Upper lobe of left lung (tissue), 6 donors: ENCODE measurements around the gene SMIM38. TPM values are rescaled to one million over a fixed set of nuclear protein-coding genes. Genes with fewer than 3 reads are reported as not detected.

ENCODE experiments used
- ATAC-seq, 2 donors: fragments of 200-7000 bp; cut with Tn5 transposase; one replicate each; pipeline ENCODE4 v1.9.1; 2022; ENCODE audit warnings: mild to moderate bottlenecking in 2 of 2, moderate library complexity in 2 of 2; ENCODE audit not compliant: low FRiP score in 2 of 2
- DNase-seq, 2 donors: peaks; one replicate each; pipeline ENCODE4 v3.0.0-alpha.2; 2019 to 2020
- H3K27ac ChIP-seq, 4 donors: fragments of 200-600 bp; sonication (generic); one replicate each; pipeline ENCODE4 v1.5.1; 2016 to 2019
- H3K27me3 ChIP-seq, 4 donors: fragments of 200-600 bp; sonication (generic); one replicate each; pipeline ENCODE4 v1.5.1; 2017 to 2019
- H3K36me3 ChIP-seq, 4 donors: fragments of 200-600 bp; sonication (generic); one replicate each; pipeline ENCODE4 v1.5.1; 2016 to 2019
- H3K4me1 ChIP-seq, 4 donors: fragments of 200-600 bp; sonication (generic); one replicate each; pipeline ENCODE4 v1.5.1; 2018 to 2019
- H3K4me3 ChIP-seq, 4 donors: fragments of 200-600 bp; sonication (generic); one replicate each; pipeline ENCODE4 v1.5.1; 2017 to 2019; ENCODE audit warnings: mild to moderate bottlenecking in 2 of 4, moderate library complexity in 1 of 4
- H3K9me3 ChIP-seq, 4 donors: fragments of 200-600 bp; sonication (generic); one replicate each; pipeline ENCODE4 v1.5.1; 2018 to 2019
- CTCF ChIP-seq, 6 experiments: fragments of 450-650 bp in 4 of 6; fragments of 200-600 bp in 2 of 6; sonication (generic) in 2 of 6; IDR thresholded peaks; one replicate each; pipeline ENCODE4 v1.5.1; 2016 to 2019; ENCODE audit warnings: antibody characterized with exemption in 6 of 6
- EP300 ChIP-seq, 4 donors: sonication (generic); formaldehyde crosslinking; IDR thresholded peaks; one replicate each; pipeline ENCODE4 v1.5.1; 2017; ENCODE audit warnings: antibody characterized with exemption in 4 of 4, control low read depth in 2 of 4
- POLR2A ChIP-seq, 4 donors: fragments of 450-650 bp; IDR thresholded peaks; one replicate each; pipeline ENCODE4 v1.5.1; 2016 to 2017; ENCODE audit warnings: antibody characterized with exemption in 4 of 4, mild to moderate bottlenecking in 2 of 4
- POLR2AphosphoS5 ChIP-seq, 2 donors: sonication (generic); formaldehyde crosslinking; IDR thresholded peaks; one replicate each; pipeline ENCODE4 v1.5.1; 2017; ENCODE audit warnings: antibody characterized with exemption in 2 of 2
- WGBS, 2 donors: methylation state at CpG; one replicate each; pipeline ENCODE4 v1.1.5; 2017 to 2018; 5-methylcytosine and 5-hydroxymethylcytosine counted together
- total RNA-seq, 6 donors: library from RNA; depleted of rRNA in 4 of 6; stranded (reverse); fragments of >200 nt in 4 of 6; gene quantifications; one replicate each; pipeline versions ENCODE4 v1.1.0 to v1.2.1, GENCODE V29; 2016 to 2021
- donor health status: DM: no; HTN: no; CAD: no; lungs with moderate emphysema.
- donor health status: DM: no; HTN: yes; CAD: no; lungs with severe emphysema.

The SMIM38 gene
- total RNA-seq, 6 donors from 2014 or later: 0.10 to 0.67 (median 0.55) TPM; not detected in 2

DNA sequence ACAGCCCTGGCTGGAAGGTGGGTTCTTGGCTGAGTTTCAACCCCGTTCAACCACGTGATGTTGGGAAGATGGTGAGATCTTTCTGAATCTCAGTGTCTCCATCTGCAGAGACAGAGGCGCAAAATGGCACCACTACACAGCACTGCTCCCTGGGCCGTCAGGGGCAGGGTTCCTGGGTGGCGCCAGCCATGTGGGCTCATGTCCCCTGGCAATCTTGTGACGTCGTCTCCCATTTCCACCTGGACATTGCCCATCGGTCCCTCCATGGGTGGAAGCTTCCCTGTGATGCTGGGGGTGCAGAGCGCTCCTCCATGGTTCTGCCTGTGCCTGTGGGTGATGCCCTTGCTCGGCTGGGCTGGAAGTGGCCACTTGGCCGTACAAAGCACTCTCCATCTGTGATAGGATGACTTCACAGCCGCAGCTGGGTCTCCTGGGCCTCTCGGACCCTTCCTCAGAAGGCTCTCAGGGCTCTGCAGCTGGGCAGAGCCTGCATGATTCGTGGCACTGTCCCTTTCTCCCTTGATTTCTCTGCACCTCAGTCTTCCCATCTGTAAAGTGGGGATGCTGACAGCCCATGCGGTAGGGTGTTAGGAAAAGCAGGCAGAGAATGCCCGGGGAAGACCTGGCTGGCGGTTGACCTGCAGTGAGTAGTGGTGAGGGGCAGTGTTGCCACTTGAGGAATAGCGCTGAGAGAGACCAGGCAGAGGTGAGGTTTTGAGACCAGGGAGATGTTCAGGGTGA is 35.2 kb downstream of the SMIM38 start:
- DNase-seq (no peak), ATAC-seq (no peak)
- TF ChIP-seq POLR2A (IDR thresholded peaks at IDR 0.05): no peak
- Histone ChIP-seq H3K4me1 (no peaks in the 10 kb centered on the region), H3K27ac (no peak overlapping the region), H3K4me3 (no peak overlapping the region), H3K9me3 (no peaks in the 10 kb centered on the region), H3K36me3 (no peaks in the 10 kb centered on the region), H3K27me3 (no peaks in the 10 kb centered on the region)
- WGBS, 2 donors: 85 to 91% methylated on average over 14 to 18 of the region's 18 CpGs

DNA sequence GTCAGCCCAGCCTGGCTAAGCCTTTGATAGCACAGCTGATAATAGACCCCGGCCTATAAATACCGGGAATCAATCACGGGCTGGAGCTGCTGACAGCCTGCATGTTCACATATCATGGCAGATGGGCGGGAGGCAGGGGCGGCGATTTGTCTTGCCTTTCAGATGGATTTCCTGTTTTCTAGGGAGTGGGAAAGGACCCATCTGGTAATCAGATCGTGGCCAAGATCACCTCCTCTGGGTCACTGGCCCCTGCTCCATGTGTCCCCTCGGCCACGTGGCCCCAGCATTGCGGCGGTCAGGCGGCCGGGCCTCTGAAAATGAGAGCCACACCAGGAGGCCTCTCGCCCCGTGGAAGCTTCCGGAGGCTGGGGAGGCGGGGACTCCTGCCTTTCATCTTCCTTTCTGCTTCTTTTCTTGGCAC is 36.6 kb downstream of the SMIM38 start:
- TF ChIP-seq POLR2A (IDR thresholded peaks at IDR 0.05): no peak
- TF ChIP-seq EP300 (IDR thresholded peaks at IDR 0.05): no peak
- no peak for TF ChIP-seq POLR2AphosphoS5 (IDR thresholded peaks at IDR 0.05)
- no peak for TF ChIP-seq CTCF (IDR thresholded peaks at IDR 0.05)
- Histone ChIP-seq H3K27ac (no peak overlapping the region), H3K36me3 (no peaks in the 10 kb centered on the region), H3K4me1 (no peaks in the 10 kb centered on the region), H3K27me3 (no peaks in the 10 kb centered on the region), H3K4me3 (no peak overlapping the region), H3K9me3 (no peaks in the 10 kb centered on the region)
- 62 to 66% methylated on average over 17 of the region's 17 CpGs for WGBS, 2 donors
- ATAC-seq (no peak), DNase-seq (no peak)

- WGBS, 2 donors: 76 to 91% methylated on average over 5 of the region's 5 CpGs
- H3K27ac ChIP-seq: no peak overlapping the region
- no peaks in the 10 kb centered on the region for H3K4me1 ChIP-seq
- no peak overlapping the region for H3K4me3 ChIP-seq
- DNase-seq: no peak
- H3K36me3 ChIP-seq: no peaks in the 10 kb centered on the region
- no peaks in the 10 kb centered on the region for H3K27me3 ChIP-seq
- TF ChIP-seq CTCF (IDR thresholded peaks at IDR 0.05) (no peak), POLR2AphosphoS5 (IDR thresholded peaks at IDR 0.05) (no peak), EP300 (IDR thresholded peaks at IDR 0.05) (no peak), POLR2A (IDR thresholded peaks at IDR 0.05) (no peak)
- no peaks in the 10 kb centered on the region for H3K9me3 ChIP-seq
- ATAC-seq: no peak
Measured at GRCh38 chr11:69193151-69193550, 37.4 kb downstream of the SMIM38 start.

GRCh38 chr11:69193629-69194028 is 37.9 kb downstream of the SMIM38 start:
- WGBS, 2 donors: 92 to 97% methylated on average over 2 of the region's 2 CpGs
- H3K4me3 ChIP-seq: no peak overlapping the region
- H3K36me3 ChIP-seq: no peaks in the 10 kb centered on the region
- H3K27ac ChIP-seq: no peak overlapping the region
- H3K27me3 ChIP-seq: no peaks in the 10 kb centered on the region
- ATAC-seq: no peak
- TF ChIP-seq EP300 (IDR thresholded peaks at IDR 0.05) (no peak), POLR2A (IDR thresholded peaks at IDR 0.05) (no peak), CTCF (IDR thresholded peaks at IDR 0.05) (no peak), POLR2AphosphoS5 (IDR thresholded peaks at IDR 0.05) (no peak)
- no peak for DNase-seq
- H3K4me1 ChIP-seq: no peaks in the 10 kb centered on the region
- no peaks in the 10 kb centered on the region for H3K9me3 ChIP-seq

GRCh38 chr11:69194396-69194795 is 38.7 kb downstream of the SMIM38 start:
- Histone ChIP-seq H3K27me3 (no peaks in the 10 kb centered on the region), H3K9me3 (no peaks in the 10 kb centered on the region), H3K4me1 (no peaks in the 10 kb centered on the region), H3K36me3 (no peaks in the 10 kb centered on the region), H3K27ac (no peak overlapping the region), H3K4me3 (no peak overlapping the region)
- TF ChIP-seq EP300 (IDR thresholded peaks at IDR 0.05) (no peak), POLR2AphosphoS5 (IDR thresholded peaks at IDR 0.05) (no peak), POLR2A (IDR thresholded peaks at IDR 0.05) (no peak), CTCF (IDR thresholded peaks at IDR 0.05) (no peak)
- no peak for DNase-seq
- ATAC-seq: no peak
- WGBS, 2 donors: 88 to 90% methylated on average over 1 of the region's 1 CpG
